HS-5 (cell line): ENCODE results near the gene GLCE.
"Not testable (repeated sequence)": the region's sequence is repeated elsewhere in the genome, so short reads cannot be mapped to it uniquely, and the experiment has no call there.

Experiments
- DNase-seq: peaks from one replicate; pipeline ENCODE4 v3.0.0-alpha.2; 2012; ENCODE audit warnings: low read depth

GLCE gene

GRCh38 chr15:69138963-69139362 lies 21.5 kb upstream of the GLCE start:
- DNase-seq = no peak

GRCh38 chr15:69140306-69140705 lies 20.1 kb upstream of the GLCE start:
- DNase-seq = no peak

DNA sequence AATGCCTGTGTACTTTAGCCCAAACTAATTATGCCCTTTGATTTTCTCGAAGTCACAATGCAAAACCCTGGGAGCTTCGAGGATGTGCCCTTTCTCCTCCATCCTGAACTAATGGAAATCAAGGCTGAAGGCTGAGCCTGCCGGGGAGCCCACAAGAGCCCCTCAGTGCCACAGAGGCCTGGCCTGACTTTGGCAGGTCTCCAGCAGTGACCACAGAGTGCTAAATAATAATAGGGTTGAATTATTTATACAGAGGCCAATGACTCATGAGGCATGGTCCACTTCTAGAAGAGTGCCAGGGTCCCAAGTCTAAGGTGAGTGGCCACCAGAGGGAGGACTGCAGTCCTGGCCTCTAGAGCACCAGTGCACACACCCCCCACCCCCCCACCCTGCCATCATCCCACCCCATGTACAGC lies 19.1 kb upstream of the GLCE start:
- no peak for DNase-seq

- no peak for DNase-seq
These were observed 18.6 kb upstream of the GLCE start for GRCh38 chr15:69141833-69142232.

GRCh38 chr15:69143756-69144436 lies 16.5 kb upstream of the GLCE start:
- no peak for DNase-seq

DNA sequence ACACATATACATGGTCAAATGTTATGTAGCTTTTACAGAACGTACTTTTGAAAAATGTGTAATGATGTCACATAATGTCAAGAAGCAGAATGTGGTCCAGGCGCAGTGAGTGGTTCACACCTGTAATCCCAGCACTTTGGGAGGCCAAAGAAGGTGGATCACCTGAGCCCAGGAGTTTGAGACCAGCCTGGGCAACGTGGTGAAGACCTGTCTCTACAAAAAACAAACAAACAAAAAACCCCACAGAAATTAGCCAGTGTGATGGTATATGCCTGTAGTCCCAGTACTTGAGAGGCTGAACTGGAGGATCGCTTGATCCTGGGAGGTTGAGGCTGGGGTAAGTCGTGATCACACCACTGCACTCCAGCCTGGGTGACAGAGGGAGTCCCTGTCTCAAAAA lies 15.9 kb upstream of the GLCE start:
- no peak for DNase-seq

DNA sequence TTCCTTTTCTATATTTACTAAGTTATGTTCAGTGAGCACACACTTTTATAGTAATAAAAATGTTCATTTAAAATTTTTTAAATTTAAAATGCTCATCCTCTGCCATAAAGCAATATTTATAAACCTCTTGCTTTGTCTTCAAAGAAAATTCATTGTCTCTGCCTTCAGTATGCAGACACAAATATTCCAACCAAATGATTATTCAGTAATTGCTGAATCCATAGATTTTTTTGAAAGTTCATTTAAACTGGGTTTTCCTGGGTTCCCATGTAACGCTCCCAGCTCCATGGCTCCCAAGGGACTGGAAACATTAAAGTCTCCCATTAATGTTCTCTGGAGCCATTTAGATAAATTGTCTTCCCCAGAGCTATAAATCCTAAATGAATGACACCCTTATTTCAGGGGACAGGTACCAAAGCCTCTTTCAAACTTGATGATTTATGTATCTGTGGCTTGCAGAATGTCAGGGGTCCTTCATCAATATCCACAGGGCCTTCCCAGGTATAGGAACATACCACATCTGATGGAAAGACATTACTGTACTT lies 15.2 kb upstream of the GLCE start:
- DNase-seq = no peak

GRCh38 chr15:69145694-69146492 lies 14.5 kb upstream of the GLCE start:
- no peak for DNase-seq

DNA sequence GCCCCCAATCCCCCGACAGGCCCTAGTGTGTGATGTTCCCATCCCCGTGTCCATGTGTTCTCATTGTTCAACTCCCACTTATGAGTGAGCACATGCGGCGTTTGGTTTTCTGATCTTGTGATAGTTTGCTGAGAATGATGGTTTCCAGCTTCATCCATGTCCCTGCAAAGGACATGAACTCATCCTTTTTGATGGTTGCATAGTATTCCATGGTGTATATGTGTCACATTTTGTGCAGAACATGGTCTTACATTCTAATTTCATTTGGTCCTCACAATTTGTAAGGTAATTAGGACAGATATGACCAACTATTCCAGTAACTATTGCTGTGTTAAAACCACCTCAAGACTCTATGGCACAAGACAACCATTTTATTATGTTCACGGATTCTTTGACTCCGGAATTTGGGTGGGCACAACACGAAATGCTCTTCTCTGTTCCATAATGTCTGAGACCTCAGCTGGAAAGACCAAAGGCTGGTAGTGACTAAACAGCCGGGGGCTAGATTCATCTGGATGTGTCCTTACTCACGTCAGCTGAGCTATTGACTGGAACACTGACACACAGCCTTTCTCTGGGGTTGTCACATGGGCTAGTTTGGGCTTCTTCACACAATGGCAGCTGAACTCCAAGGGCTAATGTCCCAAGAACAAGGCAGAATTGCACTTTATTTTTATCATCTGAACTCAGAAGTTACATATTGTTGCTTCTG lies 13.6 kb upstream of the GLCE start:
- DNase-seq = no peak

- no peak for DNase-seq
These were observed 12.0 kb upstream of the GLCE start for GRCh38 chr15:69148465-69148864.

GRCh38 chr15:69149163-69149562 lies 11.3 kb upstream of the GLCE start:
- DNase-seq = no peak

DNA sequence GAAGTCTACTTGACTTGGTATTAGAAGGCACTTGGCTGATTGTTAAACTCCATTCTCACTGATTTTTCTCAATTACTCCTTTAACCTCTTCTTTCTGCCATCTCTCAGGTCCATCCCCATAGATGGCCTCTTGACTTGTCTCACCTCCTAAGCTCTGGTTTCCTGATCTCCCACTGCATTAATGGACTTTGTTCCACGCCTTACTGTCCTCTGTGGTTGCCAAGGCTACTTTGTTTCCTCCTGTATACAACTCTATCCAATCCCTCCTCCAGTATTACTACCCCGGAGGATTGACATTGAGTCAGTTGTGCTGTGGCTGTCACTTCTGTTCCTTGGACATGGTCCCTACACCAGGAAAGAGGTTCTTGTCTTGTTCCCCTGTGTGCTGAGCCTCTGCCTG lies 10.6 kb upstream of the GLCE start:
- no peak for DNase-seq

DNA sequence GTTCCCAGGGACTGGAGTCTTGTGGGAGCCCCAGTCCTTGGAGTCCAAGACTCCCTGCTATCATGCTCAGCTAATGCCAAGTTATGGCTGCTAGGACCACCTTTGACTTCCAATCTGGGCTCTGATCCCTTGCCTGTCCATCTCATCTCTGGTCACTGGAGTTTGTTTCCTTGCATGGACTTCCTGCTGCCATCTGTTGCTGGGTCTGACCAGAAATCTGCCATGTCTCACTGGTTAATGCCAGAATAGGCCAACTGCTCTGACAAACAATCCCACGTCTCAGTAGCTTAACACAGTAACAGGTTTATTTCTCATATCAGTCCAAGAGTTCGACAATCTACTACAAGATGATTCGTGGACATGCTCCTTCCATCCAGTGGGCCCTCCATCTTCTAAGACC lies 10.1 kb upstream of the GLCE start:
- DNase-seq = no peak

GRCh38 chr15:69150841-69151240 lies 9.6 kb upstream of the GLCE start:
- no peak for DNase-seq

- DNase-seq = no peak
These were observed 7.4 kb upstream of the GLCE start for GRCh38 chr15:69153046-69153445.

DNA sequence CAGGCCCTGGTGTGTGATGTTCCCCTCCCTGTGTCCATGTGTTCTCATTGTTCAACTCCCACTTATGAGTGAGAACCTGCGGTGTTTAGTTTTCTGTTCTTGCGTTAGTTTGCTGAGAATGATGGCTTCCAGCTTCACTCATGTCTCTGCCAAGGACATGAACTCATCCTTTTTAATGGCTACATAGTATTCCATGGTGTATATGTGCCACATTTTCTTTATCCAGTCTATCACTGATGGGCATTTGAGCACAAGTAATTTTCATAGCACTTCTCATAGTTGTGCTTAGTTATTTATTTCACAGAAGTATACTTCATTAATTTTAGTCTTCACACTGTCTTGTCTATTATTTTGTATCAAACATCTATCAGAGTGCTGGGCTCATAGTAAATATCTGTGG lies 6.8 kb upstream of the GLCE start:
- DNase-seq = not testable (repeated sequence)

DNA sequence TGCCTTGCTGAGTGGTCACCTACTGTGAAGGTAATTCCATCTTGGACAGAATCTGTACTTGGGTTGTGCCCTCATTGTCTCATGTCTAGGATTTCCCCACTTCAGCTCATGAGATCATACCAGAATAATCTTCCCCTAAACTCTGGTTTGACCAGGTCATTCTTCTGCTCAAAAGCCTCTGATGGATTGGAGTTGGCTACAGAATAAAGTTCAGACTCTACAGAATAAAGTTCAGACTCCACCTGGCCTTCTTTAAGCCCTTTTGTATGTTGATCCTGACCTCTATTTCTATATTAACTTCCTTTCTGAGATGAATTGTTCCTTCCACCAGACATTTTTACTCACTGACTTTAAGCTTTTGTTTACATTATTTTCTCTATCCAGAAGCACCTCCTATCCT lies 6.4 kb upstream of the GLCE start:
- no peak for DNase-seq

DNA sequence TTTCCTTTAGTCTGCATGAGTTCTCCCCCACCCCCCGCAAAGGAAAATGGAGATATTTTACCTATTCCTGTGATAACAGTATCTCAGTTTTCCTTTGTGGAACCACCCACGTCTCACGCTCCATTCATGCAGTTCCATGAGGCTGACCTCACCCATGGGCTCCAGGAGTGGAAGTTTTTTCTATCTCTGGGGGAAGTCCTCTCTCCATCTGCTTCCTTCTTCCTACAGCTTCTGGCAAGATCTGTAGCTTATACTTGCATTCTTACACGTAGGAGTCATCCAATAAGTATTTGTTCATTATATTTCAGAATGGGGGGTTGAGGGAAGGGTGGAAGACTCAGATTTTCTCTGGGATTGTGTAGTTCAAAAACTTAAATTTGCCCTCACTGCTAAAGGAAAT lies 5.8 kb upstream of the GLCE start:
- peak; percentile 55 for DNase-seq

- no peak for DNase-seq
These were observed 3.6 kb upstream of the GLCE start for GRCh38 chr15:69156736-69157381.

GRCh38 chr15:69158201-69158842 lies 2.1 kb upstream of the GLCE start:
- DNase-seq = no peak

- no peak for DNase-seq
These were observed 1.6 kb upstream of the GLCE start for GRCh38 chr15:69158843-69159240.

- DNase-seq = no peak
These were observed 662 bp upstream of the GLCE start for GRCh38 chr15:69159805-69160140.
